SJSA1 (cell line): Measurements from ENCODE around the gene RBMS3. TPM values are rescaled to one million over a fixed set of nuclear protein-coding genes. Genes with fewer than 3 reads are reported as not detected.

ENCODE experiments used
- DNase-seq, 2 experiments: peaks; one replicate each; pipeline ENCODE4 v3.0.0-alpha.2; 2015 to 2020; ENCODE audit warnings: low spot score in 2 of 2, low read depth in 1 of 2
- H3K27ac ChIP-seq: fragments of 250-450 bp; sonication (Bioruptor Pico); 2 replicates; pipeline ENCODE4 v1.5.1; 2020; ENCODE audit warnings: mild to moderate bottlenecking, moderate library complexity
- H3K27me3 ChIP-seq: fragments of 250-450 bp; sonication (Bioruptor Pico); replicated peaks from 2 replicates; pipeline ENCODE4 v1.5.1; 2020; ENCODE audit warnings: mild to moderate bottlenecking, moderate library complexity
- H3K36me3 ChIP-seq: fragments of 250-450 bp; sonication (Bioruptor Pico); 2 replicates; pipeline ENCODE4 v1.5.1; 2020; ENCODE audit warnings: mild to moderate bottlenecking
- H3K4me1 ChIP-seq: fragments of 250-450 bp; sonication (Bioruptor Pico); replicated peaks from 2 replicates; pipeline ENCODE4 v1.6.1; 2021; ENCODE audit warnings: mild to moderate bottlenecking
- H3K4me3 ChIP-seq: fragments of 250-450 bp; sonication (Bioruptor Pico); 2 replicates; pipeline ENCODE4 v1.5.1; 2020; ENCODE audit warnings: mild to moderate bottlenecking
- H3K9me3 ChIP-seq: fragments of 250-450 bp; sonication (Bioruptor Pico); replicated peaks from 2 replicates; pipeline ENCODE4 v1.5.1; 2020; ENCODE audit warnings: mild to moderate bottlenecking
- total RNA-seq: library from RNA; depleted of rRNA; stranded (reverse); fragments of >200 nt; shearing (Covaris generic); gene quantifications from 2 replicates; pipeline ENCODE4 v1.2.3, GENCODE V29; 2014

The RBMS3 gene
- total RNA-seq, 1 experiment from 2014 or later = 31.7 TPM

GRCh38 chr3:29497282-29497681 lies 216.4 kb downstream of the RBMS3 start:
- Histone ChIP-seq H3K4me3 (no peak overlapping the region), H3K36me3 (no peaks in the 10 kb centered on the region; the same call in 1 of the 2 replicates), H3K27ac (no peak overlapping the region), H3K27me3 (no peaks in the 10 kb centered on the region), H3K9me3 (no peaks in the 10 kb centered on the region), H3K4me1 (peaks cover 11% of the 10 kb centered on the region)
- DNase-seq = no peak

GRCh38 chr3:29502771-29503170 lies 221.9 kb downstream of the RBMS3 start:
- no peak overlapping the region for H3K27ac ChIP-seq
- H3K9me3 ChIP-seq = no peaks in the 10 kb centered on the region
- no peak for DNase-seq
- H3K4me3 ChIP-seq = no peak overlapping the region
- H3K36me3 ChIP-seq = no peaks in the 10 kb centered on the region; the same call in 1 of the 2 replicates
- H3K4me1 ChIP-seq = no peaks in the 10 kb centered on the region
- no peaks in the 10 kb centered on the region for H3K27me3 ChIP-seq

GRCh38 chr3:29503314-29503713 lies 222.4 kb downstream of the RBMS3 start:
- Histone ChIP-seq H3K4me3 (no peak overlapping the region), H3K27me3 (no peaks in the 10 kb centered on the region), H3K36me3 (no peaks in the 10 kb centered on the region; the same call in 1 of the 2 replicates), H3K9me3 (no peaks in the 10 kb centered on the region), H3K4me1 (no peaks in the 10 kb centered on the region), H3K27ac (no peak overlapping the region)
- no peak for DNase-seq

GRCh38 chr3:29503958-29504357 lies 223.1 kb downstream of the RBMS3 start:
- Histone ChIP-seq H3K36me3 (no peaks in the 10 kb centered on the region; the same call in 1 of the 2 replicates), H3K27me3 (no peaks in the 10 kb centered on the region), H3K27ac (no peak overlapping the region), H3K9me3 (no peaks in the 10 kb centered on the region), H3K4me1 (no peaks in the 10 kb centered on the region), H3K4me3 (no peak overlapping the region)
- DNase-seq = no peak

DNA sequence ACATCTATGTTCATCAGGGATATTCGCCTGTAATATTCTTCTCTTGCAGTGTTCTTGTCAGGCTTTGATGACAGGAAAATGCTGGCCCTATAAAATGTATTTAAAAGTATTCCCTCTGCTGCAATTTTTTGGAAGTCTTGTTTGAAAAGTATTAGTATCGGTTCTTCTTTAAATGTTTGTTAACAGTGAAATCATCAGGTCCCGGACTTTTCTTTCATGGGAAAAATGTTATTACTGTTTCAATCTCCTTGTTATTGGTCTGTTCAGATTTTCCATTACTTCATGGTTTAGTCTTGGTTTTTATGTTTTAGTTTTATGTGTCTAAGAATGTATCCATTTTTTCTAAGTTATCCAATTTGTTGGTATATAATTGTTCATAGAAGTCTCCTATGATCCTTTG lies 225.6 kb downstream of the RBMS3 start:
- DNase-seq = no peak
- Histone ChIP-seq H3K36me3 (no peaks in the 10 kb centered on the region; the same call in 1 of the 2 replicates), H3K4me1 (no peaks in the 10 kb centered on the region), H3K27ac (no peak overlapping the region), H3K4me3 (no peak overlapping the region), H3K27me3 (no peaks in the 10 kb centered on the region), H3K9me3 (no peaks in the 10 kb centered on the region)

- Histone ChIP-seq H3K9me3 (no peaks in the 10 kb centered on the region), H3K4me1 (peaks cover 31% of the 10 kb centered on the region), H3K27me3 (no peaks in the 10 kb centered on the region), H3K4me3 (no peak overlapping the region), H3K27ac (no peak overlapping the region), H3K36me3 (no peaks in the 10 kb centered on the region)
- DNase-seq = no peak
These were observed 230.8 kb downstream of the RBMS3 start for GRCh38 chr3:29511701-29512100.

GRCh38 chr3:29512641-29513040 lies 231.8 kb downstream of the RBMS3 start:
- DNase-seq = no peak
- Histone ChIP-seq H3K27ac (no peak overlapping the region), H3K9me3 (no peaks in the 10 kb centered on the region), H3K4me3 (no peak overlapping the region), H3K4me1 (peaks cover 31% of the 10 kb centered on the region), H3K36me3 (no peaks in the 10 kb centered on the region), H3K27me3 (no peaks in the 10 kb centered on the region)

- H3K4me3 ChIP-seq = no peak overlapping the region
- peaks cover 31% of the 10 kb centered on the region for H3K4me1 ChIP-seq
- no peaks in the 10 kb centered on the region for H3K27me3 ChIP-seq
- no peaks in the 10 kb centered on the region for H3K9me3 ChIP-seq
- no peaks in the 10 kb centered on the region for H3K36me3 ChIP-seq
- H3K27ac ChIP-seq = no peak overlapping the region
- no peak for DNase-seq
These were observed 232.4 kb downstream of the RBMS3 start for GRCh38 chr3:29513236-29513635.

GRCh38 chr3:29514170-29514569 lies 233.3 kb downstream of the RBMS3 start:
- no peaks in the 10 kb centered on the region for H3K27me3 ChIP-seq
- no peak for DNase-seq
- no peak overlapping the region for H3K4me3 ChIP-seq
- no peaks in the 10 kb centered on the region for H3K9me3 ChIP-seq
- peaks cover 31% of the 10 kb centered on the region for H3K4me1 ChIP-seq
- H3K36me3 ChIP-seq = no peaks in the 10 kb centered on the region
- no peak overlapping the region for H3K27ac ChIP-seq

DNA sequence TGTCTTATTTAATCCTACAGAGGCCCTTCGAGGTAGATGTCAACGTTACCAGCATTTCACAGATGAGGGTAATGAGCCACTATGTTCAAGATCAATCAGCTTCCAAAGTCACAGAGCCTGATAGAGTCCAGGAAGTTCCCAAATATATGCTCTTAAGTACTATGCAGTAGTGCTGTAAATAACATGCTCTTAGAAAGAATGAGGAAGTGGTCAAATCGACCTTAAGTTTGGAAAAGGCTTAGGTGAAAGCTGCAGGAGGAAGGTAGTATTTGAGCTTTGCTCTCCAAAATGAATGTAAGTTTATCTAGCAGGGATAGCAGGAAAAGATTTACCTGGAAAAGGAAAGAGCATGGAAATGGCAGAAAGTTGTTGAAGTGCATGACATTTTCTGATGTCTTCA lies 234.0 kb downstream of the RBMS3 start:
- Histone ChIP-seq H3K27ac (0 out of 2 replicates have a peak overlapping the region, but pooled peaks have one; percentile 7), H3K27me3 (no peaks in the 10 kb centered on the region), H3K4me1 (peaks cover 31% of the 10 kb centered on the region), H3K36me3 (no peaks in the 10 kb centered on the region), H3K9me3 (no peaks in the 10 kb centered on the region), H3K4me3 (no peak overlapping the region)
- DNase-seq = peak in 1 of 2 experiments; percentile 21

DNA sequence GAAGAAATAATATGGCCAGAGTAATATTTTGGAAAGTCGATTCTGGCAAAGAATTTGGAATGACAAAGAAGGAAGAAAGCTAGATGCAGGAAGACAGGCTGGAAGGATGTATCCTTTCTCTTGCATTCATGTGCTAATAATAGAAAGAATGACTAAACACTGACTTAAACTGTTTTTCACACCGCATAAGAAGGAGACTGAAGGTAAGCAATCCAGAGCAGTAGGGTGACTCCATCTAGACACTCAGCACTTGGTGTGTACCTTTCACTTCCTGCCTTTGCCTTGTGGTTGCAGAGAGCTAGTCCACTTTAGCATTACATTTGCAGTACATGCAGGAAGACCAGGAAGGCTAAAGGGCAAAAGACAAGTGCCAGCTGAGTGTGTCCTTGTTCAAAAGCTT lies 234.6 kb downstream of the RBMS3 start:
- peak; percentile 42 to 47 for DNase-seq
- Histone ChIP-seq H3K4me3 (no peak overlapping the region), H3K27ac (0 out of 2 replicates have a peak overlapping the region, but pooled peaks have one; percentile 7), H3K36me3 (no peaks in the 10 kb centered on the region), H3K27me3 (no peaks in the 10 kb centered on the region), H3K4me1 (peaks cover 31% of the 10 kb centered on the region), H3K9me3 (no peaks in the 10 kb centered on the region)

DNA sequence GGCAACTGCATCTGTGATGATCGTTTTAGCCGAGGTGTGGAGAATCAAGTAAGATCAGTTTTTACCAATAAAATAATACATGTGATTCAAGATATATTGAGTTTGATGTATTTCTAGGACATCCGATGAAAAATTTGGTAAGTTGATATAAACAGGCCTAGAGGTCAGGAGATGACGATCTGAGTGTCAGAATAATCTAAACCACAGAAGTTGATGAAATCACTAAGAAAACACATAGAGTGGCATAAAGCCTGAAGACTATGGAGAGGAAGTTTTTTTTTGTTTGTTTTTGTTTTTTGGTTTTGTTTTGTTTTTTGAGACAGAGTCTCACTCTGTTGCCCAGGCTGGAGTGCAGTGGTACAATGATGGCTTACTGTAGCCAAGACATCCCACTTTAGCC lies 235.3 kb downstream of the RBMS3 start:
- Histone ChIP-seq H3K27ac (0 out of 2 replicates have a peak overlapping the region, but pooled peaks have one; percentile 5), H3K4me1 (peaks cover 31% of the 10 kb centered on the region), H3K27me3 (no peaks in the 10 kb centered on the region), H3K36me3 (no peaks in the 10 kb centered on the region), H3K9me3 (no peaks in the 10 kb centered on the region), H3K4me3 (no peak overlapping the region)
- no peak for DNase-seq

GRCh38 chr3:29520764-29521163 lies 239.9 kb downstream of the RBMS3 start:
- DNase-seq = no peak
- Histone ChIP-seq H3K4me1 (peaks cover 23% of the 10 kb centered on the region), H3K27me3 (no peaks in the 10 kb centered on the region), H3K9me3 (no peaks in the 10 kb centered on the region), H3K27ac (no peak overlapping the region), H3K4me3 (no peak overlapping the region), H3K36me3 (peaks cover 4% of the 10 kb centered on the region)

- no peak for DNase-seq
- H3K36me3 ChIP-seq = peaks cover 4% of the 10 kb centered on the region
- H3K4me3 ChIP-seq = no peak overlapping the region
- no peak overlapping the region for H3K27ac ChIP-seq
- H3K9me3 ChIP-seq = no peaks in the 10 kb centered on the region
- H3K27me3 ChIP-seq = no peaks in the 10 kb centered on the region
- peaks cover 18% of the 10 kb centered on the region for H3K4me1 ChIP-seq
These were observed 240.4 kb downstream of the RBMS3 start for GRCh38 chr3:29521293-29521692.

DNA sequence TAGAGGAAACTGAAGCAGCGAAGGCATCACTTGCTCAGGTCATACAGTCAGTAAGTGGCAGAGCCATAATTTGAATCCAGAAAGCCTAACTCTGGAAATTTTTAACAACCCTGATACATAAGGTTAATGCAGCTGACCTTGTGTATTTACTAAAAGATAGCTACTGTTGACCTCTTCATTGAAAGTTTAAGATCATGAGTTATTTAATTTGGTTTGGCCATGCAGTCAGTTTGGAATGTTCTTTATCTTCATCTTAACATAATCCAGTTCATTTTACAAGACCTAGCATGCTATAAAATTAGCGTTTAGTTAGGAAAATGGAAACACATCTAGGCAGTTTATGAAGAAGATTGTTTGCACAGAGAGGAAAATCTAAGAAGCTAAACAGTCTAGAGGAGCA lies 240.9 kb downstream of the RBMS3 start:
- Histone ChIP-seq H3K36me3 (peaks cover 4% of the 10 kb centered on the region), H3K27ac (no peak overlapping the region), H3K4me1 (peaks cover 18% of the 10 kb centered on the region), H3K27me3 (no peaks in the 10 kb centered on the region), H3K4me3 (no peak overlapping the region), H3K9me3 (no peaks in the 10 kb centered on the region)
- DNase-seq = no peak
